H1 (cell line): ENCODE data around the gene PRSS50. TPM values are rescaled to one million over a fixed set of nuclear protein-coding genes. Genes with fewer than 3 reads are reported as not detected.

Experiments
- BACH1 ChIP-seq: IDR thresholded peaks from 2 replicates; pipeline ENCODE4 v1.6.1; 2012; ENCODE audit warnings: low read length, improper control_type of control experiment
- E2F6 ChIP-seq: IDR thresholded peaks from 2 replicates; pipeline ENCODE4 v1.6.1; 2012; ENCODE audit warnings: inconsistent platforms
- JUN ChIP-seq: IDR thresholded peaks from 2 replicates; pipeline ENCODE4 v1.6.1; 2011; ENCODE audit warnings: low read depth, mild to moderate bottlenecking, improper control_type of control experiment, low read length
- SAP30 ChIP-seq: fragments of 300-600 bp; sonication (generic); IDR thresholded peaks from 2 replicates; pipeline ENCODE4 v1.7.1; 2012; ENCODE audit warnings: low read length, moderate library complexity, mild to moderate bottlenecking, inconsistent platforms; ENCODE audit not compliant: insufficient read depth, insufficient replicate concordance
- SP1 ChIP-seq: IDR thresholded peaks from 2 replicates; pipeline ENCODE4 v1.6.1; 2011; ENCODE audit warnings: low read depth, low read length
- SP4 ChIP-seq: IDR thresholded peaks from 2 replicates; pipeline ENCODE4 v1.6.1; 2012; ENCODE audit warnings: low read length, inconsistent platforms
- polyA plus RNA-seq, 7 experiments: library from polyadenylated mRNA; depleted of rRNA in 3 of 7; stranded (reverse) in 5 of 7; unstranded in 2 of 7; fragments of >200 nt in 5 of 7; fragments of 200-250 nt in 2 of 7; gene quantifications; 1 replicate in 5 of 7; 2 replicates in 1 of 7; 4 replicates in 1 of 7; pipeline versions ENCODE4 v1.2.1 to v1.2.3, GENCODE V29; 2011 to 2013; ENCODE audit warnings: missing spikeins in 2 of 7, mixed read lengths in 2 of 7
- total RNA-seq: library from RNA; stranded (reverse); fragmentation: NEBNext Ultra II Directional; extraction: Animal tissue kit (Norgen Biotek cat#: 25700); gene quantifications from 2 replicates; pipeline ENCODE4 v1.2.1, GENCODE V29; 2021

The PRSS50 gene
- total and polyA plus RNA-seq, 2 of the 8 experiments (the other 6 are each of a cell fraction or from before 2014, with no cell fraction given) = 0.47 to 0.71 TPM

- TF ChIP-seq E2F6 (no peak), JUN (no peak), SP1 (no peak), SAP30 (no peak), BACH1 (no peak), SP4 (no peak)
Observed at GRCh38 chr3:46702246-46703012, 15.2 kb downstream of the PRSS50 start (continued).
